Measurements from ENCODE around the gene HOXA13.
A peak's percentile ranks its signal among the peaks of the same experiment; 100 is the strongest.

Gene HOXA13

GRCh38 chr7:27185013-27185853 is 14.7 kb downstream of the HOXA13 start, which contains the start of gene HOXA11:
TSS of gene HOXA11 (minus strand) at chr7:27185232. CDS start at chr7:27185144, 88 bp downstream.
- Histone ChIP-seq H4K8ac (ENCODE audit: low read depth, low read length) (no peak within 1 kb of the TSS), H3K36me3 (ENCODE audit: control insufficient read depth in 1 of 2, insufficient read depth in 2 of 2, low read length in 2 of 2) (no peaks in the 10 kb centered on the region), H3K23ac (ENCODE audit: low read length) (no peak within 1 kb of the TSS), H2AK5ac (ENCODE audit: low read length) (no peak within 1 kb of the TSS), H2AFZ (ENCODE audit: insufficient read depth, low read length, poor library complexity) (peak within 1 kb of the TSS; percentile 30), H3K4me1 (ENCODE audit: control insufficient read depth in 1 of 2, insufficient read depth in 2 of 2, low read length in 2 of 2) (peaks cover 29 to 30% of the 10 kb centered on the region in 2 experiments), H3K14ac (ENCODE audit: low read length) (no peak within 1 kb of the TSS), H4K12ac (ENCODE audit: low read depth, low read length) (no peak within 1 kb of the TSS), H3K18ac (ENCODE audit: low read length) (no peak within 1 kb of the TSS), H3K79me2 (ENCODE audit: control insufficient read depth, insufficient read depth, low read length, poor library complexity) (no peaks in the 10 kb centered on the region), H3K79me1 (ENCODE audit: low read length) (peaks cover 3% of the 10 kb centered on the region), H3K4me2 (ENCODE audit: low read length) (peak within 1 kb of the TSS; percentile 64), H3K27me3 (ENCODE audit: insufficient read depth, low read length) (peaks cover 87% of the 10 kb centered on the region), H3K9me3 (ENCODE audit: insufficient read depth, low read depth, low read length) (peaks cover 23% of the 10 kb centered on the region), H2BK12ac (ENCODE audit: low read length) (no peak within 1 kb of the TSS), H3K27ac (ENCODE audit: low read depth, low read length) (no peak within 1 kb of the TSS), H3K4ac (ENCODE audit: low read depth, low read length) (no peak within 1 kb of the TSS), H2BK120ac (ENCODE audit: insufficient read depth, low read length, poor library complexity) (no peak within 1 kb of the TSS), H3K4me3 (ENCODE audit: low read depth, low read length) (peak within 1 kb of the TSS; percentile 49), H2BK5ac (ENCODE audit: low read depth, low read length, poor library complexity) (no peak within 1 kb of the TSS), H4K91ac (ENCODE audit: low read depth, low read length) (no peak within 1 kb of the TSS), H3K9ac (ENCODE audit: low read length) (no peak within 1 kb of the TSS)
- no peak for DNase-seq
- WGBS (ENCODE audit: extremely low coverage, insufficient coverage, insufficient read length): no CpG with 5 or more reads among the region's 43 CpGs

GRCh38 chr7:27184337-27185012 is 15.4 kb downstream of the HOXA13 start:
- Histone ChIP-seq H3K79me1 (ENCODE audit: low read length) (peaks cover 3% of the 10 kb centered on the region), H3K27me3 (ENCODE audit: insufficient read depth, low read length) (peaks cover 86% of the 10 kb centered on the region), H3K18ac (ENCODE audit: low read length) (no peak overlapping the region), H3K14ac (ENCODE audit: low read length) (no peak overlapping the region), H3K23ac (ENCODE audit: low read length) (no peak overlapping the region), H2AK5ac (ENCODE audit: low read length) (no peak overlapping the region), H3K4ac (ENCODE audit: low read depth, low read length) (no peak overlapping the region), H3K4me1 (ENCODE audit: control insufficient read depth in 1 of 2, insufficient read depth in 2 of 2, low read length in 2 of 2) (peaks cover 30 to 32% of the 10 kb centered on the region in 2 experiments), H4K91ac (ENCODE audit: low read depth, low read length) (no peak overlapping the region), H2BK5ac (ENCODE audit: low read depth, low read length, poor library complexity) (no peak overlapping the region), H4K8ac (ENCODE audit: low read depth, low read length) (no peak overlapping the region), H2BK12ac (ENCODE audit: low read length) (no peak overlapping the region), H3K79me2 (ENCODE audit: control insufficient read depth, insufficient read depth, low read length, poor library complexity) (no peaks in the 10 kb centered on the region), H3K27ac (ENCODE audit: low read depth, low read length) (no peak overlapping the region), H3K36me3 (ENCODE audit: control insufficient read depth in 1 of 2, insufficient read depth in 2 of 2, low read length in 2 of 2) (no peaks in the 10 kb centered on the region), H3K4me3 (ENCODE audit: low read depth, low read length) (peak overlapping the region; percentile 49), H4K12ac (ENCODE audit: low read depth, low read length) (no peak overlapping the region), H3K9ac (ENCODE audit: low read length) (no peak overlapping the region), H3K4me2 (ENCODE audit: low read length) (peak overlapping the region; percentile 64), H3K9me3 (ENCODE audit: insufficient read depth, low read depth, low read length) (peaks cover 20% of the 10 kb centered on the region), H2AFZ (ENCODE audit: insufficient read depth, low read length, poor library complexity) (peak overlapping the region; percentile 30), H2BK120ac (ENCODE audit: insufficient read depth, low read length, poor library complexity) (no peak overlapping the region)
- peak in 1 of 2 donors; percentile 39 for DNase-seq
- WGBS (ENCODE audit: extremely low coverage, insufficient coverage, insufficient read length): no CpG with 5 or more reads among the region's 72 CpGs

GRCh38 chr7:27183682-27184336 is 16.1 kb downstream of the HOXA13 start:
- Histone ChIP-seq H3K4ac (ENCODE audit: low read depth, low read length) (no peak overlapping the region), H2AK5ac (ENCODE audit: low read length) (no peak overlapping the region), H3K79me1 (ENCODE audit: low read length) (peaks cover 3% of the 10 kb centered on the region), H3K23ac (ENCODE audit: low read length) (no peak overlapping the region), H3K18ac (ENCODE audit: low read length) (no peak overlapping the region), H4K12ac (ENCODE audit: low read depth, low read length) (no peak overlapping the region), H3K4me1 (ENCODE audit: control insufficient read depth in 1 of 2, insufficient read depth in 2 of 2, low read length in 2 of 2) (peaks cover 27% of the 10 kb centered on the region in 2 experiments), H4K91ac (ENCODE audit: low read depth, low read length) (no peak overlapping the region), H3K14ac (ENCODE audit: low read length) (no peak overlapping the region), H3K9ac (ENCODE audit: low read length) (no peak overlapping the region), H2BK12ac (ENCODE audit: low read length) (no peak overlapping the region), H3K36me3 (ENCODE audit: control insufficient read depth in 1 of 2, insufficient read depth in 2 of 2, low read length in 2 of 2) (no peaks in the 10 kb centered on the region), H4K8ac (ENCODE audit: low read depth, low read length) (peak overlapping the region; percentile 39), H3K4me2 (ENCODE audit: low read length) (peak overlapping the region; percentile 64), H2AFZ (ENCODE audit: insufficient read depth, low read length, poor library complexity) (no peak overlapping the region), H3K4me3 (ENCODE audit: low read depth, low read length) (no peak overlapping the region), H2BK120ac (ENCODE audit: insufficient read depth, low read length, poor library complexity) (no peak overlapping the region), H3K9me3 (ENCODE audit: insufficient read depth, low read depth, low read length) (peaks cover 22% of the 10 kb centered on the region), H3K27me3 (ENCODE audit: insufficient read depth, low read length) (peaks cover 86% of the 10 kb centered on the region), H3K27ac (ENCODE audit: low read depth, low read length) (no peak overlapping the region), H3K79me2 (ENCODE audit: control insufficient read depth, insufficient read depth, low read length, poor library complexity) (no peaks in the 10 kb centered on the region), H2BK5ac (ENCODE audit: low read depth, low read length, poor library complexity) (no peak overlapping the region)
- no CpG with 5 or more reads among the region's 30 CpGs for WGBS (ENCODE audit: extremely low coverage, insufficient coverage, insufficient read length)
- peak in 1 of 2 donors; percentile 31 for DNase-seq

- no peak for DNase-seq
- peak overlapping the region; percentile 21 for H3K9ac ChIP-seq (ENCODE audit: low read length)
- H3K23ac ChIP-seq (ENCODE audit: low read length): no peak overlapping the region
- no peak overlapping the region for H3K4ac ChIP-seq (ENCODE audit: low read depth, low read length)
- H4K91ac ChIP-seq (ENCODE audit: low read depth, low read length): no peak overlapping the region
- no peak overlapping the region for H2AFZ ChIP-seq (ENCODE audit: insufficient read depth, low read length, poor library complexity)
- H2BK120ac ChIP-seq (ENCODE audit: insufficient read depth, low read length, poor library complexity): no peak overlapping the region
- H4K8ac ChIP-seq (ENCODE audit: low read depth, low read length): no peak overlapping the region
- no peak overlapping the region for H2AK5ac ChIP-seq (ENCODE audit: low read length)
- peaks cover 19 to 21% of the 10 kb centered on the region in 2 experiments for H3K4me1 ChIP-seq (ENCODE audit: control insufficient read depth in 1 of 2, insufficient read depth in 2 of 2, low read length in 2 of 2)
- no peak overlapping the region for H3K4me3 ChIP-seq (ENCODE audit: low read depth, low read length)
- H3K79me2 ChIP-seq (ENCODE audit: control insufficient read depth, insufficient read depth, low read length, poor library complexity): no peaks in the 10 kb centered on the region
- no peaks in the 10 kb centered on the region for H3K36me3 ChIP-seq (ENCODE audit: control insufficient read depth in 1 of 2, insufficient read depth in 2 of 2, low read length in 2 of 2)
- H2BK12ac ChIP-seq (ENCODE audit: low read length): no peak overlapping the region
- peak overlapping the region; percentile 52 for H3K4me2 ChIP-seq (ENCODE audit: low read length)
- H3K14ac ChIP-seq (ENCODE audit: low read length): no peak overlapping the region
- H4K12ac ChIP-seq (ENCODE audit: low read depth, low read length): no peak overlapping the region
- H3K18ac ChIP-seq (ENCODE audit: low read length): no peak overlapping the region
- no peak overlapping the region for H2BK5ac ChIP-seq (ENCODE audit: low read depth, low read length, poor library complexity)
- H3K79me1 ChIP-seq (ENCODE audit: low read length): no peaks in the 10 kb centered on the region
- WGBS (ENCODE audit: extremely low coverage, insufficient coverage, insufficient read length): no CpG with 5 or more reads among the region's 39 CpGs
- peaks cover 19% of the 10 kb centered on the region for H3K9me3 ChIP-seq (ENCODE audit: insufficient read depth, low read depth, low read length)
- peaks cover 83% of the 10 kb centered on the region for H3K27me3 ChIP-seq (ENCODE audit: insufficient read depth, low read length)
- no peak overlapping the region for H3K27ac ChIP-seq (ENCODE audit: low read depth, low read length)
These were observed 16.8 kb downstream of the HOXA13 start for GRCh38 chr7:27182861-27183681.
